HG03520 (cell line): ENCODE data around the gene POLD2.

ENCODE experiments used
- ATAC-seq: cut with Tn5 transposase; IDR thresholded peaks from one replicate; pipeline ENCODE4 v1.9.1; 2021; ENCODE audit warnings: mild to moderate bottlenecking, moderate library complexity; ENCODE audit not compliant: unreplicated experiment

Gene POLD2

DNA sequence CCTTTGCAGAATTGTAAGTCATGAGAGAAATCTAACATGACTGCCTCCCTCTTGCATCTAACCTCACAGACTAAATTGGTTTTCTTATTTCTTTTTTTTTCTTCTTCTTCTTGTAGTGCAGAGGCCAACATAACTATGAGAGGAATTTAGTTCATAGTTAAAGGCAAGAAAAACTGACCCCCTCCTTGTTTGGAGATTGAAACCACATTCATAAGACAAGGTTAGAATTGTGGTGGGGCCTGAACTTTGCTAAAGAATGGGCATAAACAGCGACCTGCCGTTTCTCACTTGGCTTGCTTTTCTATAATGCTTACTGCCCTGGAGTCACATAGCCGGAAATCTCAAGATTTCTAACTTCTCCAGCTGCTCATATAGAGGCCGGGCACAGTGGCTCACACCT is 38.6 kb downstream of the POLD2 start:
- ATAC-seq: no peak

DNA sequence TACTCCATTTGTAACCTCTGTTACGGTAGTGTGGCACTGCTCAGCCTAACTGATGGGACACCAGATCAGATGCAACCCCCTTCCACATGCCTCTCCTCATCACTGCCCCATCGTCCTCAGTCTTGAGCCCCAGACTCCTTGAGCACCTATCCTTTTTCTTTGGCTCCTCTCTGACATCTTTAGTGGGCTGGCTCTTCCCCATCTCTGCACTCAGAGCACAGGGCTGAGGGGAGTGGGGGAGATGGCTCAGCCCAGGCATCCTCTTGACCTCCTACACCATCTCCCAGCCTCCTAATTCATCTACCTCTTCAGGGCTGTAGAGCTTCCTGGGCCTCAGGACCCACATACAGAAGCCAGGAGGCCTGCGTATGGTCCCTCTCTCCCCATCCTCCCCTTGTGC is 39.6 kb downstream of the POLD2 start:
- no peak for ATAC-seq

DNA sequence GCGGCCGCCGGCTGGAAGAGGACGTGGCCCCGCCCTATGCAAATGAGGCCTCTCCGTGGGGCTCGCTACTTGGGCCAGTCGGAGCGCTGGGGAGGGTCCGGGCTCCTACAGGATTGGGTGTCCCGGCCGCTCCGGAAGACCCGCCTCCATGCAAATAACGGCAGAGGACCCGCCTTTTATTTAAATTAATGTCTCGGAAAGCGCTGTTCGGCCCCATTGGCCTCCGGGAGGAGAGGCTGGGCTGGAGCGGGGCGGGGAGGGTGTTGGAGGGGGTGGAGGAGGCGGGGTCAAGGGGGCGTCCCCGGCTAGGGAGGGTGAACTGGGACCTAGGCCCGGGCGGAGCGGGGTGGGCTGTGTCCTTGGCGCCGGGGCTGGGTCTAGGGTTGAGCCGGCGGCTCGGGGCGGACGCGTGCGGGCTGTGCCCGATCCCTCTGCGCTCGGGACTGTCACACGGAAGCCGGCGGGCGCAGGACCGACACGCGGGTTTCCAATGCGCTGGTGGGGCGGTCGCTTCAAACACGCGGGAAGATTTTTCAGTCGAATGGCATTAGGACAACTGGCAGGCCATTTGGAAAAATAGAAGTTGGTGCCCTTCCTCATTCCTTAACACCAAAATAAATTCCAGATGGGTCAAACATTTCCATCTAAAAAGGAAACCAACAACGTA is 40.7 kb downstream of the POLD2 start:
- ATAC-seq: peak; percentile 87

DNA sequence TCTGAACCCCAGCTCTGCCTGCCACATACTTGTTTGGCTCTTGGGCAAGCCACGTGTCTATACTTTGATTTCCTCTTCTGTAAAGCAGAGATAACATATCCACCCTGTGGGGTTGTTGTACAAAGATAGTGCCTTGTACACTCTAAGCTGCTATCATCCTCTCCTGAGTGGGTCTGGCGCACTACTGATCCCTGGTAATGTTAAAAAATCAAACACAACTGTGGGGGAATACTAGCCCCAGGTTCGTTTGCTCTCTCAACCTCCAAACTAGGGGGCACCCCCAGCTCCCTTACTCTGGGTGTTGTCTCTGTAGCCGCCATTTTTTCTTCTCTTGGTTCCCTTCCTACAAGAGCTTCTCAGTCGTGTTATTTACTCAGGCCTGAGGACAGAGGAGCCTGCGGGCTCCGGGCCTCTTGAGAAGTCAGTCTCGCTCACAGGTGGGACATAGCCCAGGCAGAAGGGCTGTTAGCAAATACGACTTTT is 42.0 kb downstream of the POLD2 start:
- ATAC-seq: no peak

DNA sequence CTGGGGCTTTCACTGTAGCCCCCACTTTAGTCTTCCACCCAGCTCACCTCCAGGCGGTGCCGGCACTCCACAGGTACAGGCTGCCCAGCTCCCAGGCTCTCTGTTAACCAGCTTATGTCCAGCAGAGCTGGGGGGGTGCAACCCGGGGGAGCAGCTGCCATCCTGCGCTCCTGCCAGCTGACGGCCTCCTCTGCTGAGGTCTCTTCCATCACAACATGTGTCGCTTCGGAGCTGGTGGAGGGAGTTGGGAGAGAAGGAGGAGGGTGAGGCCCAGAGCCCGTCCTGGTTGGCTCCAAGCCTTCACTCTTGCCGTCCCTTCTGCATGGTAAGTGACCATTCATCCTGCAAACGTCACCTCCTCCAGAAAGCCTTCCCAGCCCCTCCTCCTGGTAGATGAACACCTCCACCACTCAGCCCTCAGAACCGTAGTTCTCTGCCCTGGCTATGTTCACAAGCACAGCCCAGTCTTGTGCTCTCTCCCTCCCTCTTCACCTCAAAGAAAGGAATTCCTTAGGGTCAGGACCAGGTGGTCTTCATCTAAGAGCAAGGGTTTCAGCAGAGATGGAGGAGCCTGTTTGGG is 42.6 kb downstream of the POLD2 start:
- no peak for ATAC-seq

DNA sequence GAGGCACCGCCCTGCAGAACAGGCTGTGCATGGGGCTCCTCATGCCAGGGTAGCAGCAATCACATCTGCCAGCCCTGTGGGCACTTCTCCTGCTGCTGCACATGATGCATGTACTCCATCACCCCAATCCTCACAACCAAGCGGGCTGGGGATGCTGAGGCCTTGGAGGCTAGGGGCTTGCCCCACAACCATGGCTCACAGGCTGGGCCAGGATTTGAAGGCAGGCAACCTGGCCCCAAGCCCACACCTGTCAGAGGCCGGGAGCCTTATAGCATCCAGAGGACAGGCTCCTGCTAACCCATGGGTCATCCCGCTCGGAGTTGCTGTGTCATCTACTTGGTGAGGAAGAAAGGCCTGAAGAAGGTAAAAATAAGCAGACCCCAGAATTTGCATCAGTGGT is 43.2 kb downstream of the POLD2 start:
- ATAC-seq: no peak

DNA sequence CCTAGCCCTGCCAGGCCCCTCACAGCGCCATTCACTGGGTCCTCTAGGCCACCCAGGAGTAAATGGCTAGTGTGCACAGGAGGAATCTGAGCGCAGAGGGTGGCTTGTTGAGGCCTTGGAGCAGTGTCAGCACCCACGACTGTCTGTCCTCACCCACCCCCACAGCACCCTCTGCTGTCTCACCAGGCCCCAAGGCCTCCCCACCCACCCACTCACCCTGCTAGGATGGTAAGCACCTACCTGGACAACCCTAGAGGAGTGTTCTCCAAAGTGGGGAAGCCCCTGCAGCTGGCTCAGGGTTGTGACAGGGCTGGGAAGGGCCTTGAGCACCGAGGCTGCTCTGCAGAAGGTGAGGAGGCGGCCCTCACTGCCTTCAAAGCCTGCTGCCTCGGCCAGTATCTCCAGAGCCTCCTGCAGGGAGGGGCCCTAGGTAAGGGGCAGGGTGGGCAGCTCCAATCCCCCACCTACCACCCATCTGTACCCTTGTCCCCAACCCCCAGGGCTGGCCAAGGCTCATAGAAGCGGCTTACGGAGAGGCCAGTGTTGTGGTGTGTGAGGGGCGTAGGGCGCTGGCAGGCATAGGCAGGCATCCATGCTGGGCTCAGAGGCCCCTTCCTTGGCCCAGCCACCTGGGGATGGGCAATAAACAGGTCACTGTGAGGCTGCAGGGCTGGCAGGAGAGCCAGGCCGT is 43.9 kb downstream of the POLD2 start:
- ATAC-seq: no peak

DNA sequence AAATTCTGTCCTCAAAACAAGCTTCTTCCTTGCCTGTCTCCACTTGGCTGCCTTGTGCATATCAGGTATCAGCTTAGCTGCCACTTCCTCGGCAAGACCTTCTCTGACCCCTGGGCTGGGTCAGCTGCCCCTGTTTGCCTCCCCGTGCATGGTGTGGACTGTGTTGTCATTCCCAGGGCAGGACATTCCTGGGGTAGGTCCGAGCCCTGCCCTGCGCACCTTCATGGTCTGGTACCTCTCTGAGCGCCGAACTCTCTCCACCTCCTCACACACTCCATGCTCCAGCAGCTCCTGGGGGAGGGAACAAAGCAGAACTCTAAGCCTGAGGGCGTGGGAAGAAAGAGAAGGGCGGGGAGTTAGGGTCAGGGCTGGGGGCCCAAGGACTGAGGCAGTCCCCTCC is 44.8 kb downstream of the POLD2 start:
- ATAC-seq: no peak

DNA sequence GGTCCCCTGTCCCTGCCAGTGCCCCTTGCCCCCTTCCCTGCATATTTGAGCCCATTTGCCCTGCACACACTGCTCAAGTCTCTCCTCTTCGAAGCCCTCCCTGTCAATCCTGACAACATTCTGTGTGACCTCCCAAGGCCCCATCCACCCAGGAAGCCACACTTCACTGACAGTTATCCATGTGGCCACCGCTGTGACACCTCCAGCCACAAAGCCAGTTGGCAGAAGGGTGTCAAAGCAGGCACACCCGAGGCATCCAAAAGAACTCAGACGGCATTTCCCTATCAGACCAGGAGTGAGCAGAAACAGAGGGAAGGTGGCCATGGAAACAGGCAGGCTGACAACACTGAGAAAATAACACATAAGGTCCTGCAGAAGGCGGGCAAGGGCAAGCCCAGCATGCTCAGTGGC is 45.7 kb downstream of the POLD2 start:
- ATAC-seq: no peak

DNA sequence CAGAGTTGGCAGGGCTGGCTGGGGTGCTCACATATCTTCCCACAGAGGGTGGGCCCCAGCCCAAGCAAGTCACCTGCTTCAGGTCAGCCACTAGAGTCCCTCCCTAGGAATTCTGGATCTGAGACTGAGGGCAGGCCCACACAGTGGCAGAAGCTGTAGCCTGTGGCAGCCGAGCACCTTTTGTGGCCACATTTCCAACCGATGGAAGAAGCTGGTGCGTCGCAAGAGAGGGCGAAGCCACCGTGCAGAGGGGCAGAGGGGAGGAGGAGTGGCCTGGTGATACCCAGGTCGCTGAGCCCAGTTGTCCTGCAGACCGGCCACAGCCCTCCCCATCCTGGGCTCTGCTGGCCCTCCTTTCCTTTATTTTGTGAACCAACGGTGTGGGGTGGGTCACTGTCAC is 46.3 kb downstream of the POLD2 start:
- no peak for ATAC-seq

DNA sequence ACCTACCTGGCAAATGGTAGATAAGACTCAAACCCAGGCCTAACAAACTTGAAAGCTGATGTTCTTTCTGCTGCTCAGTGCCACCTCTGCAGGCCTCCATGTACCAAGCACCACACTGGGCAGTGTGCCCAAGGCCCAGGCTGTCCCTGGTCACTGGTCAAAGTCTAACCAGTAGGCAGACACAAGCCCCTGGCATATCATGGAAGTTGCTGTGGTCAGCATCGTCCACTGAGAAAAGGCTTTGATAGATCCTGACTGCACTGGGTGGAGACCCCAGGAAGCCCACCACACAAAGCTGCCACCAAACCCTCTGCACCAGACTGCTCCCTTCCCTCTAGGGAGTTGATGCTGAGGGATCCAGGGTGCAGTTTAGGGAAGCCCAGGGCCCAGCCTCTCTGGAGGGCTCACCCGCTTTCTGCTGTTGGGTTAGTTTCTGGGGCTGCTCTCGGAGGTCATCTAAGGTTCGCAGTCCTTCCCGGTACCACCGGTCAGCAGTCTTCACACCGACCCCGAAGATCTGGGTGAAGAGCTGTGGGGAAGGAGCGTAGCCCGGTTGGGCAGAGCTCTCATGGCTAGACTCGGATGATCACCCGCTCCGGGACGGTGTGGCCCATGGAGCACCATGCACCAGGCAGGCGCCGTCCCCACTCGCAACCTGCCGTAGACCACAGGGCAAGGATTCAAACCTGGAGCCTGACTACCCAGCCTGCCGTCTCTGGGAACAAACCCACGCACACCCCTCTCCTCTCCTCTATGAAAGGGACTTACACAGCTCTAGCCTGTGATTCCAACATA is 47.0 kb downstream of the POLD2 start:
- ATAC-seq: no peak

DNA sequence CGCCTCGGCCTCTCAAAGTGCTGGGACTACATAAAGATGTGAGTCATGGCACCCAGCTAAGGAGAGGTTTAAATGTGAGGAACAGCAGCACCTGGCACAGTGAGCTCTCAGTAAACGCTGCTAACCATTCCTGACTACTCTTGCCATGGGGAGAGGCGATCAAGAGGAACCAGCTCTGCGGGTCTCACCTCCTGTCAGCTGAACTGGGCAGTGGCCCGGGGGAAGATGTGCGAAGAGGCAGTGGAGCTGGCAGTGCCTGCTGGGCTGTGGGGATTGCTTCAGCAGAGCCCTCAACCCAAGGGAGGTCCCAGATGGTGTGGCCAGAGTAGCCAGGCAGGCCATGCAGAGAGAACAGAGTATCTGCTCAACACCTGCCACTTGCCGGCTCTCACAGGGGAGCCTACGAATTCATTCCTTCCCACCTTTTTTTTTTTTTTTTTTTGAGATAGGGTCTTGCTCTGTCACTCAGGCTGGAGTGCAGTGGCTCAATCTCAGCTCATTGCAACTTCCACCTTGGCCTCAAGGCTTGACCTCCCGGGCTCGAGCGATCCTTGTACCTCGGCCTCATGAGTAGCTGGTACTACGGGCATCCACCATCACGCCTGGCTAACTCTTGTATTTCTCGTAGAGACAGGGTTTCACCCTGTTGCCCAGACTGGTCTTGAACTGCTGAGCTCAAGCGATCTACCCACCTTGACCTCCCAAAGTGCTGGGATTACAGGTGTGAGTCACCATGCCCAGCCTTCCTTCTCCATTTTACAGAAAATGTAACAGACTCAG is 47.9 kb downstream of the POLD2 start:
- ATAC-seq: no peak

DNA sequence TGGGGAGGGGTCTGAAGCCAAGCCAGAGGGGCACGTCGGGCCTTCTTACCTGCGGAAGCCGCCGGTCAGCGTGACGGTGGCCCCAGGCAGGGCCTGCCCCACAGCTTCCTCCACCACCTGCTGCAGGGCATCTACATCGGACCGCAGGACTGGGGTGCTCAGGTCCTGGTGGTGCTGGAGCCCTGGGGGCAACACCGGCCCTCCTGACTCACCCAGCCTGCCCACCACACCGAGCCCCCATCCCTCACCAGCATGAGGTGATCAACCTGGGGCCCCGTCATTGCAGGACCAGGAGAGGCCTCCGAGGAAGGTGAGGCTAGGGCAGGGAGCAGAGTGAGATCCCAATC is 49.0 kb downstream of the POLD2 start:
- ATAC-seq: no peak

DNA sequence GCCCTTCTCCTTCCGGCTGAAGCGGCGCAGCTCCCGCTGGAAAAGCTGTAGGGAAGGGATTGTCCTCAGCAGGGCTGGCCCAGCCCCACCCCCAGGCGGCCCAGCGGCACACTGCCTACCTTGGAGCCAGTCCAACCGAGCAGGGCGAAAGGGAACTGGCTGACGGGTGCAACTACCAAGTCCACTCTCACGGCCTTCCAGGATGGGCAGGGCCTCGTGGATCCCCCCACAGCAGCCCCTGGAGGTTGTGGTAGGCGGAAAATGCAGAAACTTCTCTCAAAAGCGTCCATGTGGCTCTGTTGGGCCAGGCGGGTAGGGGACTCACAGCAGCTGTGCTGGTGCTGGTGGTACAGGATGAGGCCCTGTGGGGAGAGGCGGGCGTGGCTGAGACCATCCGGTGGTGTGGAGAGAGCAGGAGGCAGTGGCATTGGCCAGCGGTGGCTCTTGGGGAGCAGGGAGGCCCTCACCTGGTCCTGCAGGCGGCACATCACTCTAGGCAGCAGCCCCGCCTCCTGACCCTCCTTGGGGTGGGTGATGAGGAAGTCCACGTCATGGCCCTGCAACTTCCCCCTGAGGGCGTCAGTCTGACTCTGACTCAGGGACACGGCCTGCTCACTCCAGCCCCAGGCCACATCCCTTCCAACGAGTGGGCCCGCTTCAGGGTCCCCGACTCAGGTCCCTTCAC is 49.5 kb downstream of the POLD2 start:
- ATAC-seq: no peak

DNA sequence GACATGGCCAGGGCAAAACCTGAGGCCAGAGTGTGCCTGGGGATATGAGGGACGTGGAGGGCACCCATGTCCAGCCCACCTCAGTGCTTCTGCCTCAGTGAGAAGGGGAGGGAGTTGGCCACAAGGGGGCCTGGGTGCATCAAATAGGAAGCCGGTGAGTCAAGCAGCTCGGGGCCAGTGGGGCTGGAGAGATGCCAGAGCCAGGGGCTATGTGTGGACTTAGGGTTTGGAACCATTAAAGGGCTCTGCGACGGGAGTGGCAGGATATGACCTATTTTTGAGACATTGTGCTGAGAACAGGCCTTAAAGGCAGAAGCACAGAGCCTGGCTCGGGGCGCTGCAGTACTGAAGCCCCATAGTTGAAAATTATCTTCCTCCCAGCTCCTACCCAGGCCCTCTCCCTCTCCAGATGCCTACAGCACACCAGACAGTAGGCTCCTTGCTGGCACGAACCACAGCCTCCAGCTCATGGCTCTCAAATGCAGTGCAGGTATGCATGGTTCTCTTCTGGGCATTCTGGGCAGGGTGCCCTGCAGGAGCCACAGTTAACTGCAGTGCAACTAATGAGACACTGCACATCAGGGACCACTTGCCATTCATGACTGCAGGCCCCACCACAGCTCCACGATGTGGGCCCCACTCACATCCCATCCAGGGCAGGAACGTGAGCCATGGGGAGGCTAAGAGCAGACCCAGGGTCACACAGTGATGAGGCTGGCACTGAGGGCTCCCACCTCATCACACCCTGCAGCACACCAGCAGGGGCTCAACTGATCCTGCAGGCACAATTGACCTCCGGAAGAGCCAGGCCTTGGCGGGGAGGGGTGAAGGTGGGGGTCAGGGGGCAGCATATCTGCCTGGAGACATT is 50.8 kb downstream of the POLD2 start:
- no peak for ATAC-seq

DNA sequence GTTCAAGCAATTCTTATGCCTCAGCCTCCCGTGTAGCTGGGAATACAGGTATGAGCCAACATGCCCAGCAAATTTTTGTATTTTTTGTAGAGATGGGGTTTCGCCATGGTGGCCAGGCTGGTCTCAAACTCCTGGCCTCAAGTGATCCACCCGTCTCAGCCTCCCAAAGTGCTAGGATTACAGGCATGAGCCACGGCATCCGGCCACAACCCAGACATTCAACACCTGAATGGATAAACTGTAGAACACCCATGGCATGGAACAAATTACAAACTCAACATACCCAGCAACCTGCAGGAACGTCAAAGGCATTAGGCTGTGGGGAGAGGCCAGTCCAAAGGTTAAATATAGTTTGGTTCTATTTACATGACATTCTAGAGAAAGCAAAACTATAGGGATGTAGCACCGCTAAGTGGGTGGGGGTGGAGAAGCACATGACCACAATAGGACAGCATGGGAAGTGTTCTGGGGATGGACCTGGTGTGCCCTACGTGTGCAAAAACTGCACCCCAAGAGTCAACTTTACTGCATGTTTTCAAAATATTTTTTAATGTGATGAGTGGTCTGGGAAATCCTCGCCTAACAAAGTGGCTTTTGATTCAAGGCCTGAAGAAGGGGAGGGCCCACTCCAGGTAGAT is 51.5 kb downstream of the POLD2 start:
- ATAC-seq: no peak

DNA sequence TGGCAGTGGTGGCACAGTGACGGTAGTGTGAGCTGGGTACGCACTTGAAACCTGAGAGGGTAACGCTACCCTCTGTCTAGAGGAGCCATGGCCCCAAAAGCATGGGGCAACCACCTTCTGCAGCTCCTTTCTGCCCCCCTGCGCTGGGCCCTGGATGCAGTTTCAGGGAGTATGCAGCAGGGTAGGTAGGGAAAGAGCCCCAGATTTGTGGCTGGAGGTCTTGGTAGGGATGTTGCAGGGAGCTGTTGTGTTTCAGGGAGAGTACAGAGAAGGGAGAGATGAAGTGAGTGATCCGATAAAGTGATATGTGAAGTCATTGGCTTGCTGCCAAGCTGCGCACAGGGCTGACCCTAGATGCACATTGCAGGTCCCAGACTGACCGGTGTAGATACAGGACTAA is 55.3 kb downstream of the POLD2 start:
- no peak for ATAC-seq

DNA sequence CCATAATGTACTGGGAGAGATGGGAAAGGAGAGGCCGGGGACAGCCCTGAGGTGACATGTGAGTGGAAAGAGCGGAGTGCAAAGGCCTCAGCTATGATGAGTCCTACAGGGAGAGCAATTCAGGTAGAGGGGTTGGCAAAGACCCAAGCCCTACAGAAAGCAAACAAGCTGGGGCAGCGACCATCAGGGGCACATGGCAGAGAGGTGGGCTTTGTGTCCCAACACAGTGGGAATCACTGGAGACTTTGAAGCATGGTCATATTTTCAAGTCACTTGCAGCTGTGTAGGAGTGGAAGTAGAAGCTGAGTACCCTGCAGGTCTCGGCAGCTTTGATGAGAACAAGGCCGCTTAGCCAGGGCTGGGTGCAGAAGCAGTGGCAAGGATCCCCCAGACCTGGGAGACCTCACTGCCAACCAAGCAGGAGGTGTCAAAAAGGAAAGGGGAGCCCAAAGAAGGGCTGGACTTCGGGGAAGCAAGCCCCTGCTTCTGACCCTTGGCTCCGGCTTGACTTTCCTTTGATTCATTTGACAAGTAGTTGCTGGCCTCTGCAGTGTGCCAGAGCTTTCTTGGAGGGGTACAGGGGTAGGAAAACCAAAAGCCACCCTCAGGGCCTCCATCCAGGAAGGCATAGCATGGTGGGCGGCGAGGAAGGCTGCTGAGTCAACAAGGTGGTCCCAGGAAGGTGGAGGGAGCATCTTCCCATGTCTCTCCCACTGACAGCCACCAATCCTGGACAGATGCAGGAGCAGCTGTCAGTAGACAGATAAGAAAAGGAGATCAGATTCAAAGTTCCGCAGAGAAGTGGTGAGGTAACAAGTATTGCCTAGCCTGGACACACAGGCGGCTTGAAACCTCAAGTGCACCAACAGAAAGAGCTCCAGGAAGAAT is 56.0 kb downstream of the POLD2 start:
- ATAC-seq: no peak
